HG03439 (cell line): Measurements from ENCODE around the gene GNAI3.
"Not testable (repeated sequence)": the region's sequence is repeated elsewhere in the genome, so short reads cannot be mapped to it uniquely, and the experiment has no call there.

Experiments
- ATAC-seq: cut with Tn5 transposase; IDR thresholded peaks from one replicate; pipeline ENCODE4 v1.9.1; 2021; ENCODE audit warnings: mild to moderate bottlenecking, moderate library complexity; ENCODE audit not compliant: unreplicated experiment

Gene GNAI3

GRCh38 chr1:109657395-109657794 is 109.0 kb downstream of the GNAI3 start:
- ATAC-seq = no peak

GRCh38 chr1:109657970-109658369 is 109.6 kb downstream of the GNAI3 start:
- ATAC-seq = no peak

- ATAC-seq = no peak
Observed at GRCh38 chr1:109658533-109659042, 110.2 kb downstream of the GNAI3 start.

- ATAC-seq = no peak
Observed at GRCh38 chr1:109659145-109659544, 110.7 kb downstream of the GNAI3 start.

- ATAC-seq = no peak
Observed at GRCh38 chr1:109659997-109660690, 111.7 kb downstream of the GNAI3 start.

- ATAC-seq = not testable (repeated sequence)
Observed at GRCh38 chr1:109660691-109661026, 112.2 kb downstream of the GNAI3 start.

GRCh38 chr1:109661391-109661790 is 113.0 kb downstream of the GNAI3 start:
- no peak for ATAC-seq

- ATAC-seq = no peak
Observed at GRCh38 chr1:109664671-109665070, 116.3 kb downstream of the GNAI3 start.

- ATAC-seq = no peak
Observed at GRCh38 chr1:109667452-109668122, 119.2 kb downstream of the GNAI3 start, which contains the start of gene GSTM2. TSS of gene GSTM2 (plus strand) at chr1:109668057. CDS start at chr1:109668116, 59 bp downstream.
